Lower lobe of right lung (tissue), 2 donors: ENCODE measurements around the gene NEU3. TPM values are rescaled to one million over a fixed set of nuclear protein-coding genes. Genes with fewer than 3 reads are reported as not detected.
"Not testable (repeated sequence)": the region's sequence is repeated elsewhere in the genome, so short reads cannot be mapped to it uniquely, and the experiment has no call there.

ENCODE experiments used
- ATAC-seq, 2 donors: fragments of 200-7000 bp; cut with Tn5 transposase; one replicate each; pipeline ENCODE4 v1.9.1; 2020 to 2022; ENCODE audit warnings: mild to moderate bottlenecking in 2 of 2, moderate library complexity in 2 of 2
- DNase-seq: peaks from one replicate; pipeline ENCODE4 v3.0.0-alpha.2; 2020
- H3K27ac ChIP-seq: fragments of 200-600 bp; one replicate; pipeline ENCODE4 v1.8.0; 2022
- H3K27me3 ChIP-seq: fragments of 200-600 bp; one replicate; pipeline ENCODE4 v1.8.0; 2022; ENCODE audit warnings: low read depth
- H3K36me3 ChIP-seq: fragments of 200-600 bp; one replicate; pipeline ENCODE4 v1.8.0; 2022; ENCODE audit warnings: mild to moderate bottlenecking
- H3K4me1 ChIP-seq: fragments of 200-600 bp; one replicate; pipeline ENCODE4 v1.8.0; 2022
- H3K4me3 ChIP-seq: fragments of 200-600 bp; one replicate; pipeline ENCODE4 v1.8.0; 2022; ENCODE audit warnings: mild to moderate bottlenecking
- H3K9me3 ChIP-seq: fragments of 200-600 bp; one replicate; pipeline ENCODE4 v1.8.0; 2022
- intact Hi-C: fragments of 100-400 bp; cut with DNase I; formaldehyde crosslinking; loops from one replicate; pipeline ENCODE4 v1.11.0; 2022
- total RNA-seq: library from RNA; stranded (reverse); fragmentation: NEBNext Ultra II Directional; extraction: Animal tissue kit (Norgen Biotek cat#: 25700); gene quantifications from one replicate; pipeline ENCODE4 v1.2.1, GENCODE V29; 2021
- TF ChIP-seq, protein P1 (sequence below): fragments of 200-600 bp; IDR thresholded peaks from one replicate; pipeline ENCODE4 v1.8.0; 2022; ENCODE audit warnings: antibody characterized with exemption, mild to moderate bottlenecking
- donor health status: DM: no; HTN: yes; CAD: no; lungs with severe emphysema.

The NEU3 gene
- total RNA-seq, 1 donor from 2014 or later = 10.7 TPM

DNA sequence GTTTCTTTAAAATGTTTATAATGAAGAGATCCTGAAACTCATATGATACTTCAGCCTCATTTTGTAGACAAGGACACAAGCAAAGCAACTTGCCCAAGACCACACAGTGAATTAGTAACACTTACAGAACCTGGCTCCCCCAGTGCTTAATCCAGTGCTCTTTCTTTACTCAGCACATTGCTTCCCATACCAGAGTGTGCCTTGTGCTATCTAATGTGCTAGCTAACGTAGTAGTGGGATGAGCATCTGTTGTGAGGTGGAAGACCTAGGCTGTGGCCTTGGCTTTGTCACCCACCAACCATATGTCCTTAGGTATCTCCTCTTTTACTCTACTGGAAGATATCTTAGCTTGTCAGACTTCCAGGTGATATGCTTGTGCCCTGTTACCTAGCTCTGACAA lies 34.5 kb upstream of the NEU3 start:
- H3K4me1 ChIP-seq = peaks cover 48% of the 10 kb centered on the region
- H3K4me3 ChIP-seq = no peak overlapping the region
- TF ChIP-seq, protein P1, sequence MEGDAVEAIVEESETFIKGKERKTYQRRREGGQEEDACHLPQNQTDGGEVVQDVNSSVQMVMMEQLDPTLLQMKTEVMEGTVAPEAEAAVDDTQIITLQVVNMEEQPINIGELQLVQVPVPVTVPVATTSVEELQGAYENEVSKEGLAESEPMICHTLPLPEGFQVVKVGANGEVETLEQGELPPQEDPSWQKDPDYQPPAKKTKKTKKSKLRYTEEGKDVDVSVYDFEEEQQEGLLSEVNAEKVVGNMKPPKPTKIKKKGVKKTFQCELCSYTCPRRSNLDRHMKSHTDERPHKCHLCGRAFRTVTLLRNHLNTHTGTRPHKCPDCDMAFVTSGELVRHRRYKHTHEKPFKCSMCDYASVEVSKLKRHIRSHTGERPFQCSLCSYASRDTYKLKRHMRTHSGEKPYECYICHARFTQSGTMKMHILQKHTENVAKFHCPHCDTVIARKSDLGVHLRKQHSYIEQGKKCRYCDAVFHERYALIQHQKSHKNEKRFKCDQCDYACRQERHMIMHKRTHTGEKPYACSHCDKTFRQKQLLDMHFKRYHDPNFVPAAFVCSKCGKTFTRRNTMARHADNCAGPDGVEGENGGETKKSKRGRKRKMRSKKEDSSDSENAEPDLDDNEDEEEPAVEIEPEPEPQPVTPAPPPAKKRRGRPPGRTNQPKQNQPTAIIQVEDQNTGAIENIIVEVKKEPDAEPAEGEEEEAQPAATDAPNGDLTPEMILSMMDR = no peak
- H3K27me3 ChIP-seq = no peaks in the 10 kb centered on the region
- H3K9me3 ChIP-seq = no peaks in the 10 kb centered on the region
- peaks cover 8% of the 10 kb centered on the region for H3K36me3 ChIP-seq
- ATAC-seq = no peak
- intact Hi-C loops = no loop called here
- DNase-seq = no peak
- no peak overlapping the region for H3K27ac ChIP-seq

DNA sequence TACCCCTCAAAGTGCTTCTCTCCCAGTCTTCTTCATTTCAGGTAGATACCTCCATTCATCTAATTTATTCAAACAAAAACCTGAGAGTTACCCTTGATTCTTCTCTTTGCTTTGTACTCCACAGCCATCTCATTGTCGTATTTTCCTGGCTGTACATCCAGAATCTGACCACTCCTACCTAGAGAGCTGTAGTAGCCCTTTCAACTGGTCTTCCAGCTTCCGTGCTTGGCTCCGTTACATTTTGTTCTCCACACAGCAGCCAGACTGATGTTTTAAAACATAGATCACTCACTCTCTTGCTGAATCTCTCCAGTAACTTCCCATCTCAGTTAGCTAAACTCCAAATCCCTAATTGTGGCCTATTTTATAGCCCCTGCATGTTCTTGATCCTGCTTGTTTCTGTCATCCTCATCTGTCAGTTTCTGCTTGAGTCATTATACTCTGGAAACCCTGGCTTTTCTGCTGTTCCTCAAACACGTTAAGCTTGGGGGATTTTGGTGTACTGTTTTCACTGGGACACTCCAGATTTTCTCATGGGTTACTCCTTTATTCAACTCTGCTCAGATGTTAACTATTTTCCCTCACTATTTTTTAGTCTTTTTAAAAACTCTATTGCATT lies 32.2 kb upstream of the NEU3 start:
- ATAC-seq (no peak), DNase-seq (no peak)
- intact Hi-C loops = no loop called here

DNA sequence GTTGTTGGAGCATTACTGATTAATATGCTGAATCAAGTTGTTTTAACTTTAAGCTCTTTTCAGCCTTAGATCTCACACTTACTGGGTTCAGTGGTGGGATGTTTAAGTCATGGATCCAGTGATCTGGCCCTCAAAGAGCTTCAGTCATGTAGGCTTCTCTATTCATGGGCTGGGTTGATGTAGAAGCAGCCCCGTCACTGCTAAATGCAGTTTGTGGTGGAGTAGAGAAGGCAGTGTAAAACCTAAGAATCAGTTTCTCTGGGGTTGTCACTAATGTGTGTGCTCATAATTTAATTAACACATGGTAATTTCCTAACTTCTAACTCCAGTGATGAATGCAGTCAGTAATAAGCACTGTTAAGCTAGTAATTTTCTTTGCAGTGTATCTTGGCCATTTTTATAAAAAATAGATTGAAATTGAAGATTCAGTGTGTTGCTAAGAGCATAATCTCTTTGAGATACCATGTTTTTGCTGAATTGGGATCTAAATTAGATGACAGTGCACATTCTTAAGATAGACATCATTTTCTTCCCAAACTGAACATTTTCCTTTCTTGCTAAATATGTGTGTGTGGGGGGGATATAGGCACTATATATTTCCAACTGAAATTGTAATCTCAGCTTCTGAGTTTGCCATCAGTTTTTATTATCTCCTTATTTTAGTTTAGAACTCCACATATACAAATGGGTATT lies 30.6 kb upstream of the NEU3 start:
- H3K27ac ChIP-seq = no peak overlapping the region
- H3K9me3 ChIP-seq = no peaks in the 10 kb centered on the region
- H3K36me3 ChIP-seq = peaks cover 13% of the 10 kb centered on the region
- DNase-seq = no peak
- no peaks in the 10 kb centered on the region for H3K27me3 ChIP-seq
- no peak overlapping the region for H3K4me3 ChIP-seq
- TF ChIP-seq, protein P1 = no peak
- intact Hi-C loops = no loop called here
- H3K4me1 ChIP-seq = peaks cover 48% of the 10 kb centered on the region
- no peak for ATAC-seq

More for the DNA sequence above, 32.2 kb upstream of the NEU3 start:
- H3K27ac ChIP-seq = no peak overlapping the region
- H3K4me1 ChIP-seq = peaks cover 41% of the 10 kb centered on the region
- no peak overlapping the region for H3K4me3 ChIP-seq
- peaks cover 11% of the 10 kb centered on the region for H3K36me3 ChIP-seq
- TF ChIP-seq, protein P1 = no peak
- no peaks in the 10 kb centered on the region for H3K9me3 ChIP-seq
- H3K27me3 ChIP-seq = no peaks in the 10 kb centered on the region

DNA sequence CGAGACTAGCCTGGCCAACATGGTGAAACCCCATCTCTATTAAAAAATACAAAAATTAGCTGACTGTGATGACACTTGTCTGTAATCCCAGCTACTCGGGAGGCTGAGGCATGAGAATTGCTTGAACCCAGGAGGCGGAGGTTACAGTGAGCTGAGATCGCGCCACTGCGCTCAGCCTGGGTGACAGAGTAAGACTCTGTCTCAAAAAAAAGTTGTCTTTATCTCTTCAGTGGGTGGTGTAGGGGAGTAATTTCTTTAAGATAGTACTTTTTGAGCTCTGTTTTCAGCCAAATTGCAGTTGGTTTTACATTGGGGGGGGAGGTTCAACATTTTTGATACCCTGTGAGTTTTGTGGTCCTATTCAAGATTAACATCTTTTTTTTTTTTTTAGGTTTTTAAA lies 28.6 kb upstream of the NEU3 start:
- H3K27ac ChIP-seq, H3K27me3 ChIP-seq, H3K9me3 ChIP-seq, ATAC-seq, H3K4me3 ChIP-seq, intact Hi-C loops, DNase-seq: not testable (repeated sequence)
- peaks cover 49% of the 10 kb centered on the region for H3K4me1 ChIP-seq
- H3K36me3 ChIP-seq = peaks cover 15% of the 10 kb centered on the region

DNA sequence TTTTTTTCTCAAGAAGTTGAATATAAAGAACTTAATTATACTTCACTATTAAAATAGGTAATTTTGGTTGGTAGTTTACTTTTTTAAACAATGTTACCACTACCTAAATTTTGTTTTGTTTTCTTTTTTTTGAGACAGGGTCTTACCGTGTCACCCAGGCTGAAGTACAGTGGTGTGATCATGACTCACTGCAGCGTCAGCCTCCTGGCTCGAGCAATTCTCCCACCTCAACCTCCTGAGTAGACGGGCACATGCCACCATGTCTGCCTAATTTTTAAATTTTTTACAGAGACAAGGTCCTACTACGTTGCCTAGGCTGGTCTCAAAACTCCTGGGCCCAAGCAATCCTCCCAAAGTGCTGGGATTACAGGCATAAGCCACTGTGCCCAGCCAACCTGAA lies 22.1 kb upstream of the NEU3 start:
- ATAC-seq (no peak), DNase-seq (no peak)
- TF ChIP-seq, protein P1 = no peak
- no peaks in the 10 kb centered on the region for H3K27me3 ChIP-seq
- H3K9me3 ChIP-seq = no peaks in the 10 kb centered on the region
- H3K27ac ChIP-seq = no peak overlapping the region
- intact Hi-C loops = no loop called here
- peaks cover 74% of the 10 kb centered on the region for H3K36me3 ChIP-seq
- H3K4me1 ChIP-seq = peaks cover 9% of the 10 kb centered on the region
- no peak overlapping the region for H3K4me3 ChIP-seq

DNA sequence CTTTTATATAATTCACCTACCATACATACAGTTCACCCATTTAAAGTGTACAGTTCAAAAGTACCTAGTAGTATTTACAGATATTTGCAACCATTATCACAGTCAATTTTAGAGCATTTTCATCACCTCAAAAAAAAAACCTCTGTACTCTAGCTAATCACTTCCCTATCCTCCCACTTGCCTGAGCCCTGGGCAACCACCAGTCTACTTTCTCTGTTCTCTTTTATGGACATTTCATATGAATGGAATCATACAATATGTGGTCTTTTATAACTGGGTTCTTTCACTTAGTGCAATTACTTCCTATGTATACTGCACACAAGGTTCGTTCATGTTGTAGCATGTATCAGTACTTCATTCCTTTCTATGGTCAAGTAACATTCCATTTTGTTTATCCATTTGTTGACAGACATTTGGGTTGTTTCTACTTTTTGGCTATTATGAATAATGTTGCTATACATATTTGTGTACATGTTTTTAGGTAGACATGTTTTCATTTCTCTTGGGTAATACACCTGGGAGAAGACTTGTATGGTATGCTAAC lies 17.8 kb upstream of the NEU3 start:
- no peak for DNase-seq
- H3K4me1 ChIP-seq = no peaks in the 10 kb centered on the region
- intact Hi-C loops = no loop called here
- no peak overlapping the region for H3K4me3 ChIP-seq
- H3K36me3 ChIP-seq = peaks cover 98% of the 10 kb centered on the region
- TF ChIP-seq, protein P1 = no peak
- H3K27me3 ChIP-seq = no peaks in the 10 kb centered on the region
- no peaks in the 10 kb centered on the region for H3K9me3 ChIP-seq
- no peak overlapping the region for H3K27ac ChIP-seq
- ATAC-seq = no peak
